ENCODE measurements around the gene STPG3. TPM values are rescaled to one million over a fixed set of nuclear protein-coding genes. Genes with fewer than 3 reads are reported as not detected.

STPG3 gene
- total RNA-seq, 2 experiments from 2014 or later, result not detected

DNA sequence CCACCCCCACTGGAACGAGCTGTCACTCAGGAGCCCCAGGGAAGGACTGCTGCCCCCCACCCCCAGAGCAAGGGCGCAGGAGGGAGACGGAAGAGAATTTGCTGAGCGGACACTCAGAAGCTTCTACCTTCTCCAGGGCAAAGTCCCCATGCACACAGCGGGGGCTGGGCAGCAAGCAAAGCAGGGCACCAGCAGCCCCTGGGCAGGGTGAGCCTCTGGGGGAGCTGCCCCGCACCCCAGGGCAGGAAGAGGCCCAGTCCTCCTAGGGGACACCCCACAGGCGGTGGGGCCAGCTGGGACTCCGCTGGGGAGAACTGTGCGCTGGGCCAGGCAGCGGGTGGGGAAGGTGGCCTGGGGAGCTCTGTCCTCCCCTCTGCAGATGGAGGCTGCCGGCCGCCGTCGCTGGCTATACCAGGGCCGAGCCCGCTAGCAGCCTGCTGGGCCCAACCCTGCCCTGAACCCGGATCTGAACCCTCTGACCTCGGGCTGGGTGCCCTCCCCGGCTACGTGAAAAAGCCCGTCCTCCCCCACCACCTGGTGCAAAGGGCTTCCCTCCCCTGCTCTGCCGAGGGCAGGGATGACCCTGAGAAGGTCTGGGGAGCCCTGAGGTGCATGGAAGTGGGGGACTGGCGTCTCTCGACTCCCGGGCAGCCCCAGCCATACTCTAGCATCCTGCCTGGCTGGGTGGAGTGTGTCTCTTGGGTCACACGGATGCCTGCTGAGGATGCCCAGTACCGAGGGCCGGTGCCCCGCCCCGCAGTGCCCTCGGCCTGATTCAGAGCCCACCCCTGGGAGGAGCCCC is 21.0 kb upstream of the STPG3 start:
- CTCF ChIA-PET, result interaction anchor here (1.2 kb wide), 1 partner anchor 41 kb away, joined by 4 read pairs; the partner anchor contains the start of genes ANAPC2 and SSNA1
- POLR2A ChIA-PET, result no interaction called here

GRCh38 chr9:137230705-137231371 is 20.2 kb upstream of the STPG3 start, which contains the start of gene SLC34A3:
Gene SLC34A3, plus strand, starts transcription at chr9:137230901. Its CDS starts 802 bp downstream, at chr9:137231703.
- ChIA-PET CTCF (interaction anchor here (1.2 kb wide), 1 partner anchor 42 kb away, joined by 4 read pairs; the partner anchor contains the start of genes ANAPC2 and SSNA1), POLR2A (no interaction called here)

GRCh38 chr9:137231372-137232039 is 19.6 kb upstream of the STPG3 start:
- CTCF ChIA-PET, result interaction anchor here (0.6 to 1.2 kb wide), 2 partner anchors 43 to 108 kb away, joined by 4 read pairs; partner anchors contain the start of genes ANAPC2 and SSNA1
- POLR2A ChIA-PET, result no interaction called here

DNA sequence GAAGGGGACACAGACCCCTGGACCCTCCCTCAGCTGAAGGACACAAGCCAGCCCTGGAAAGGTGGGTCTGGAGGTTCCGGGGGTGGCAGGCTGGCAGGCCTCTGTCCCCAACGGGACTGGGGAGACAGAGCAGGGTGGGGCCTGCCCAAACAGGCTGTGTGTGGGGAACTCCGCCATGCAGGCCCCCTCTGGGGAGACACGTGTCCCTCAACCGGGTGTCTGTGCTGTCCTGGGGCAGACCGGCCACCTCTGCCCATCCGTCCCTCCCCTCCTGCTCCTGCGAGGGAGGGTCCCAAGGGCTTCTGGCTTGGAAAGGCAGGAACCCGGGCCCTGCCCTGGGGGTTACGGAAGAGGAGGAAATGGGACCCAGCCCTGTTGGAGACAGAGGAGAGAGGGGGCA is 19.0 kb upstream of the STPG3 start:
- CTCF ChIA-PET, result no interaction called here
- POLR2A ChIA-PET, result no interaction called here

GRCh38 chr9:137232510-137232909 is 18.6 kb upstream of the STPG3 start:
- POLR2A ChIA-PET, result no interaction called here

DNA sequence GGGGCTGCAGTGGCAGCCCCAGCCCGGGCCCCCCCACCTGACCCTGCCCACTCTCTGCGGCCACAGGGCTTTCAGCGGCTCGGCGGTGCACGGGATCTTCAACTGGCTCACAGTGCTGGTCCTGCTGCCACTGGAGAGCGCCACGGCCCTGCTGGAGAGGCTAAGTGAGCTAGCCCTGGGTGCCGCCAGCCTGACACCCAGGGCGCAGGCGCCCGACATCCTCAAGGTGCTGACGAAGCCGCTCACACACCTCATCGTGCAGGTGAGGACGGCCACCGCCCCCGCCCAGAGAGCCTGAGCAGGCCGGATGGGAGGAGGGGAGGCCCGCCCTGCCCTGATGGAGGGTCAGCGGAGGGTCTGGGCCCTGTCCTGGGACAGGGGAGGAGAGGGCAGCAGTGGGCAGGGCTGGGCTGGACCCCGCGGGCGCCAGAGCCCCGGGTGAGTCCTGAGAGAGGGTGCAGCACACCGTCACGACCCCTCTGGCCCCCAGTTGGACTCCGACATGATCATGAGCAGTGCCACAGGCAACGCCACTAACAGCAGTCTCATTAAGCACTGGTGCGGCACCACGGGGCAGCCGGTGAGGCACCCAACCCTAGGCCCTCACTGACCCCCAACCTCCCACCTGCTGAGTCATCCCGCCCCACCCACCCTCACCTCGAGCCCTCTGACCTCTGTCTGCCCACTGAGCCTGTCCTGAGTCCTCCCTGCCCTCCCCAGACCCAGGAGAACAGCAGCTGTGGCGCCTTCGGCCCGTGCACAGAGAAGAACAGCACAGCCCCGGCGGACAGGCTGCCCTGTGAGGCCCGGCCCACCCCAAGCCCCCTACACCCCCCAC is 17.7 kb upstream of the STPG3 start:
- ChIA-PET CTCF (no interaction called here), POLR2A (no interaction called here)

More at GRCh38 chr9:137232510-137232909, 18.6 kb upstream of the STPG3 start:
- CTCF ChIA-PET, result no interaction called here

DNA sequence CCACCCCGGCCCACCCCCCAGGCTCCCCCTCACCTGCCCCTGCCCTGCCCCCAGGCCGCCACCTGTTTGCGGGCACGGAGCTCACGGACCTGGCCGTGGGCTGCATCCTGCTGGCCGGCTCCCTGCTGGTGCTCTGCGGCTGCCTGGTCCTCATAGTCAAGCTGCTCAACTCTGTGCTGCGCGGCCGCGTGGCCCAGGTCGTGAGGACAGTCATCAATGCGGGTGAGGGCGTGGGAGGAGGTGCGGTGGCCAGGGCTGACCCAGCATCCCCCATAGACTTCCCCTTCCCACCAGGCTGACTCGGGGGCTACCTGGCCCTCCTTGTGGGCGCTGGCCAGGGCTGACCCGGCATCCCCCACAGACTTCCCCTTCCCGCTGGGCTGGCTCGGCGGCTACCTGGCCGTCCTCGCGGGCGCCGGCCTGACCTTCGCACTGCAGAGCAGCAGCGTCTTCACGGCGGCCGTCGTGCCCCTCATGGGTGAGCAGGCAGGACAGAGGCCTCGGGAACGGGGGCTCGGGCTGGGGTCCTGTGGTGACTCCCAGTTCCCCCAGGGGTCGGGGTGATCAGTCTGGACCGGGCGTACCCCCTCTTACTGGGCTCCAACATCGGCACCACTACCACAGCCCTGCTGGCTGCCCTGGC is 16.9 kb upstream of the STPG3 start:
- POLR2A ChIA-PET, result interaction anchor here (1.0 kb wide), 1 partner anchor 67 kb away, joined by 3 read pairs; no protein-coding TSS in a partner anchor

DNA sequence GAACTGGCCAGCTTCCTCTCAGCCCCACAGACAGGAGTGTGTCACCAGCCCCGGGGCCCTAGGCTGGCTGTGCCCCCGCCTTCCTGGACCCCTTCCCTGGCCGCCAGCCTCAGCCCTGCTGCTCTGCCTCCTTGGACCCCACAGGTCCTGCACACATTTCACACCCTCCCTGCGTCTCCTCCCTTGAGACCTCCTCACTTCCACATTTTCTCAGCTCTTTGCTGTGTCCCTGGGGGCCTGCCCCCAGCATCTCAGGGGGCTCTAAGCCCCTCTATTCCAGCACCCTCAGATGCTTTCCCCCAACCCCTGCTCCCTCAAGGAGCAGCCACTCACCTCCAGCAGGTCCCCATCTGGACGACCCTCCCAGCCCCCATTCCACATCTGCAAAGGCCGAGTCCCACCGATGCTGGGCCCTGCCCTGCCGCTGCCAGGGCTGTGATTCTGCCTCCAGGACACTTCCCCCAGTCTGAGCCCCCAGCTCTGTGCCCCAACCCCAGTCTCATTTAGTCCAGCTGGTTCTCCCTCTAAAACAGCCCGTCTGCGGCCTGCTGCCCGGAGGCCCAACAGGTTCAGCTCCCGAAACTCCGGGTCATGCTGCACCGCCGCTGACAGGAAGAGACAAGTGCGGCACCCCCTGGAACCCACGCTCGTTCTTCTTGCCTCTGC is 16.2 kb upstream of the STPG3 start:
- ChIA-PET CTCF (interaction anchor here (0.8 to 2.7 kb wide), 7 partner anchors 19 to 205 kb away, joined by 3 to 19 read pairs (median 3); partner anchors contain the start of genes ANAPC2 and SSNA1), POLR2A (interaction anchor here (1.0 kb wide), 1 partner anchor 67 kb away, joined by 3 read pairs; no protein-coding TSS in a partner anchor)

More for the DNA sequence above, 16.9 kb upstream of the STPG3 start:
- CTCF ChIA-PET, result interaction anchor here (0.8 to 1.5 kb wide), 2 partner anchors 38 to 105 kb away, joined by 3 read pairs; no protein-coding TSS in a partner anchor

- POLR2A ChIA-PET, result interaction anchor here (0.6 kb wide), 1 partner anchor 243 kb away, joined by 6 read pairs; no protein-coding TSS in a partner anchor
- CTCF ChIA-PET, result interaction anchor here (0.6 to 2.7 kb wide), 23 partner anchors 10 to 745 kb away, joined by 3 to 49 read pairs (median 5); partner anchors contain the start of genes ANAPC2, CYSRT1, DPP7 and MAN1B1
Measured at GRCh38 chr9:137235424-137236237, 15.5 kb upstream of the STPG3 start.

DNA sequence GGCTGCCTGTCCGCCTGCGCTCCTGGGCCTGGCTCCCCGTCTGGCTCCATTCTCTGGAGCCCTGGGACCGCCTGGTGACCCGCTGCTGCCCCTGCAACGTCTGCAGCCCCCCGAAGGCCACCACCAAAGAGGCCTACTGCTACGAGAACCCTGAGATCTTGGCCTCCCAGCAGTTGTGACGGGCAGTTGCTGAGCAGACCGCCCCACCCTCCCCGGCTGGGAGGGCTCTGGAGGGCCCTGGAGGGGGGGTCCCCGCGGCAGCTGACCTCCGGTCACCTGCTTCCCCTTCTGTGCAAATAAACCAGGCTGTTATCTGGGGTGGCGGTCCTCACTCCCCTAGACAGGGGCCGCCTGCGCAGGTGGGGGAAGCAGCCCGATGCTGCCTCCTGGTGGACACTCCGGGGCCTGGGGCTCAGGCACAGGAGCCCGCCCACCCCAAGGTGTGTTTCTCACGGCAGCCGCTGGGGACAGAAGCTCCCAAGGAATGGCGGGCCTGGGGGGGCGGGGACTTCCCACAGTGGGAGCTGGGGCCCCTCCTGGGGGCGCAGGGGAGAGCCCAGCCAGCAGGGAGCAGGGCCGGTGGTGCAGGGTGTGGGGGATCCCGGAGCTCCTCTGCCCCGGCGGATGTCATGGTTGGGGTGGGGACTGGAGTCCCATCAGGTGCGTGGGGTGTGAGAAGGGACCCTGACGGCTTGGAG is 14.7 kb upstream of the STPG3 start:
- CTCF ChIA-PET, result interaction anchor here (0.6 to 2.7 kb wide), 41 partner anchors 9 to 746 kb away, joined by 3 to 49 read pairs (median 4); partner anchors contain the start of genes ANAPC2, CYSRT1, DPP7 and MAN1B1
- POLR2A ChIA-PET, result interaction anchor here (0.6 to 1.1 kb wide), 4 partner anchors 18 to 244 kb away, joined by 3 to 6 read pairs (median 4); no protein-coding TSS in a partner anchor

- ChIA-PET CTCF (interaction anchor here (0.6 to 2.7 kb wide), 40 partner anchors 8 to 315 kb away, joined by 3 to 49 read pairs (median 4); partner anchors contain the start of genes ANAPC2, CYSRT1, DPP7 and MAN1B1), POLR2A (interaction anchor here (0.6 to 1.1 kb wide), 3 partner anchors 17 to 190 kb away, joined by 3 to 4 read pairs (median 3); no protein-coding TSS in a partner anchor)
Measured at GRCh38 chr9:137236936-137237421, 14.1 kb upstream of the STPG3 start.

DNA sequence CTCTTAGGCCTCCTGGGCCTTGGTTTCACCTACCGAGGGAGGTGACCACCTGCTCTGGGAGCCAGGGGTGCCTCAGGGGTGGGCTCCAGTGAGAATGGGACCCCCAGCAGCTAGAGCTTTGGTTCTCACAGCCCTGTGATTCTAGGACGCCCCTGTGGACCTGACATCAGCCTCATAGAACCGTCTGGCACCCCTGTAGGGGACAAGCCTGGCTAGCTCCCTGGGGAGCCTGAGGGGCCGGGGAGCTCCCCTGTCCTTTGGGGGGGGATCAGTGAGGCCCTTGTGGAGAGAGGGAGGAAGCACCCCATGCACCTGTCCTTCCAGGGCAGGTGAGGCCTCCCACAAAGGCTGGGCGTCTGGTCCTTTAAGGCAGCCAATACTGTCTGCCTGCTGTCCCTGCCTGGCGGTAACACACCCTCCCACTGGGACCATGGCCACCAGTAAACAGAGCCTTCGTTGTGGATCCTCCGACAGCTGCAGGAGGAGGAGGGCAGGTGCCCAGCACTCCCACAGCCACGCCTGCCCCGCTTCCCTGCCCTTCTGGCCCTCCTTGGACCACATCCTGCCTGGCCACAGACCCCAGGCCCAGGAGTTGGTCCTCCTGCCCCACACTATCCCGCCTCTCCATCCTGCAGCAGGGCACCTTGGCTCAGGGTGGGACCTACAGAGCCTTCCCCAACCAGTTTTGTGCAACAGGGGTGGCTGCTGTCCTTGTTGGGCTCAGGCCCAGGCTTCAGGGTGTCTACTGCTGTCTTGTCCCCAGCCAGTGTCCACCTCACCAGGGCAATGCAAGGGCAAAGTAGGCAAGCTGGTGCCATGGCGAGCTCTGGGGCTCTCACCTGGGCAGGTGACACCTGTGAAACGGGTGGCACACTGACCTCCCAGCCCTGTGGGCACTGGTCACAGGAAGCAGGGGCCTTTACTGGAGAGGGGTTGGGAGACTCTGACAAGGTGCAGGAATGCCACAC is 13.0 kb upstream of the STPG3 start:
- CTCF ChIA-PET, result interaction anchor here (1.1 to 2.7 kb wide), 6 partner anchors 13 to 209 kb away, joined by 3 to 49 read pairs (median 13); partner anchors contain the start of genes ANAPC2, CYSRT1, NELFB and RNF208

DNA sequence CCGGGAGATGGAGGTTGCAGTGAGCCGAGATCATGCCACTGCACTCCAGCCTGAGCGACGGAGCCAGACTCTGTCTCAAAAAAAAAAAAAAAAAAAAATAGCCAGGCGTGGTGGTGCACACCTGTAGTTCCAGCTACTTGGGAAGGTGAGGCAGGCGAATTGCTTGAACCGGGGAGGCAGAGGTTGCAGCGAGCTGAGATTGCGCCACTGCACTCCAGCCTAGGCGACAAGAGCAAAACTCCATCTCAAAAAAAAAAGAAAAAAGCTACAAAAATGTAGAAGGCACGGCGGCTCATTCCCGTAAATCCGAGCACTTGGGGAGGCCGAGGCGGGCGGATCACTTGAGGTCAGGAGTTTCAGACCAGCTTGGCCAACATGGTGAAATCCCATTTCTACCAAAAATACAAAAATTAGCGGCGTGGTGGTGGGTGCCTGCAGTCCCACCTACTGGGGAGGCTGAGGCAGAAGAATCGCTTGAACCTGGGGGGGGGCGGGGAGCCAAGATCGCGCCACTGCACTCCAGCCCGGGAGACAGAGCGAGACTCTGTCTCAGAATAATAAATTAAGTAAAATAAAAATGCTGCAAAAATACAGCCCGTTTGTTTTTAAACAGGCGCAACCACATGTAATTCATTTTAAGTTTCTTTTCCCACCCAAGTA is 11.4 kb upstream of the STPG3 start:
- POLR2A ChIA-PET, result interaction anchor here (0.7 to 5.0 kb wide), 11 partner anchors 13 to 215 kb away, joined by 3 to 60 read pairs (median 6); partner anchors contain the start of genes MAN1B1, NELFB, RNF208 and RNF224
- CTCF ChIA-PET, result interaction anchor here (0.7 to 2.4 kb wide), 8 partner anchors 11 to 226 kb away, joined by 3 to 6 read pairs (median 4); partner anchors contain the start of genes CYSRT1, MAN1B1, RNF224 and SAPCD2

More for the DNA sequence above, 13.0 kb upstream of the STPG3 start:
- POLR2A ChIA-PET, result no interaction called here
